ENCODE data around the gene GPC3.
"Not testable (repeated sequence)": the region's sequence is repeated elsewhere in the genome, so short reads cannot be mapped to it uniquely, and the experiment has no call there.

The GPC3 gene

DNA sequence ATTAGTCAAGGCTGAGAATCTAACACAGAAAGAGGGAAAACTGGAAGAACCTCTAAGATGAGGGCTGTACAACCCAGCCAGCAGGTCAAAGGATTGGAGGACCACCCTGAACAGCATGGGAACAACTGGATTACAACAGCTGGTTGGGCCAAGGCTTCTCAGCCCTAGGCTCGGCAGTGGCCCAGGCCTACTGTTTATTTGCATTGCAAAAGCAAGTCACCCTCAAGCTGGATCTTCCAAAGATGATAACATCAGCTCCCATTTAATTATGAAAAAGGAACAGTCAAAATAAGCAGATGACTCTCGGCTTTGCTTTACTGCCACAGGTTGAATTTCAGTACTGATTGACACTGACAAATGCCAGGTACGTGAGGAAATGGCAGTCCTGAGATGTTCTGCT is 61.8 kb downstream of the GPC3 start:
- DNase-seq, result no peak

DNA sequence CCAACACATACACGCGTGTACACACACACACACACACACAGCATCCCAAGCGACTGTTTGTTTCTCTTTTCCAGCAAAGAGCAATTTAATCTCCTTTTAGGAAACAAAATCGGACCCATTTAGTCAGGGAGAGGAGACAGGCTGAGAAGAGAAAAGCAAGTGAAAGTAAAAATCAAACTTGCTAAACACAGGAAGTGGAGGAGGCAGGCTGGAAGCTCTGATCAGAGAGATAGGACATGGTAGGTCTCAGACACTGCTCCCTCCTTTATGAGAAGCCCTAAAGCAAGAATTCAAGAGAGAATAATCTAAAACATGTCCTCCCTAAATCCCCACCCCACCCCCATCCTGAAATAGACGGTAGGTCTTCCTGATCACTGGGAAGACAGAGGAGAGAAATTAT is 62.3 kb downstream of the GPC3 start:
- DNase-seq, result no peak

DNA sequence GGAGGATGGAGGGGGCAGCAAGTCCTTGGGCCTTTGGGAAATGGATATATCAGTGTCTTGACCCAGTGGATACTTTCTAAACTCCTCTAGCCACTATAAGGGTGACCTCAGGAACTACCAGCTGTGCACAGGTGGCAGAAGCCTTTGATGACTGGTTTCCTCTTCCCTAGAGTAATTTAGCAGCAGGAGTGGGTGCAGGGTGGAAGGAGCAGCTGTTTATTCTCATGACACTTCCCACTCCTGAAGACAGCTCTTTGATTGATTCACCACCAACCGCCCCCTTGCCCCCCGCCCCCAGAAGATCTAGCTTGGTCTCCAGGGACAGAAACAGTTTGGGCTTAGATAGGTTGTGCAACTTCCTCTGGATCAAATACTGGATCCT is 63.0 kb downstream of the GPC3 start:
- no peak for DNase-seq

- peak; percentile 9 for DNase-seq
Measured at GRCh38 chrX:133921764-133922389, 63.5 kb downstream of the GPC3 start.

DNA sequence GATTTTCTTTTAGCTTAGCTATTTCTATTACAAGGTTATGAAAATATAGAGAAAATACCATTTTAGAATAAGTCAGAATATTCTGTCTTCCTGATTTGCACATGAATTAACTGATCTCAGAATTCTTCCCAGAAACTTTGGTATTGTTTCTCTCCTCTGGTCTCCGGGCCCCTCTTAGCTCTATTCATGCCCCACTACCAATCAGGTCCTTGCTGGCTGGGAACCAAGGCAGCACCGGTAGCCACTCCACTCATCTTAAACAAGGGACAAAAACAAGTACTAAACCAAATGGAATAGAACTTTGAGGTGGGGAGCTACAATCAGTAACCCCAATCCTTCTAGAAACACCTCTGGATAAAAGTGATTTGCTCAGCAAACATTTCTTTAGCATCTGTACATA is 64.3 kb downstream of the GPC3 start:
- DNase-seq, result no peak

GRCh38 chrX:133918361-133918771 is 67.0 kb downstream of the GPC3 start:
- no peak for DNase-seq

DNA sequence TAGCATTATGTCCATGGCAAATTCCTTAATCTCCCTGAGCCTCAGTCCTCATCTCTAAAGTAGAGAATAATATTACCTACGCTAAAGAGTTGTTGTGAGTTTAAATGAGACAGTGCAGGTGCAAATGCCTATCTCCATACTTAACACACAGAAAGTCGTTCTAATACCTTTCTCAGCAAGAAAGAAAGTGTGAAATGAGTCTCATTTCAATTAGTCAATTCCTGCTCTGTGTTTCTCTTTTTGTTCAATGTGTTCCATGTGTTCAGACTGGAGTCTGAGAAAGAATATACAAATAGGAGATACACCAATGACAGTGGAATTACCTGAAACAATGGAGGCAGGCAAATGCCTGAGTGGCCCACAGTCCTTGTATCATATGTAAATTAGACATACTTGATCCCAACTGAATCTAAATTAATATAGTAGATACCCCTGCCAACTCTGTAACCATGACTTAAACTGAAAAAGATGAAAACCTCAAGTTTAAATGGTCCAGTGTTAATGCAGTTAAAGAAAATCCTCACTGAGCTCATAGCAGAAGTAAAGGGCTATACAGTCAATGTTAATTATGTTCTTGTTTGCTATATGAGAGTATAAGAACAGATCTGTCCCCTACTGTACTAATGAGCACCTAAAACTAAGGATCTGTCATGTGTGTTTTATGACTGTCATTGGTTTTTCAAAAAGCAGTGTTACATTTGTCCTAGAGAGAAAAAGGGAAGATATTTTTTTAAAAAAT is 68.2 kb downstream of the GPC3 start:
- DNase-seq, result no peak

GRCh38 chrX:133913658-133914388 is 71.6 kb downstream of the GPC3 start:
- no peak for DNase-seq

DNA sequence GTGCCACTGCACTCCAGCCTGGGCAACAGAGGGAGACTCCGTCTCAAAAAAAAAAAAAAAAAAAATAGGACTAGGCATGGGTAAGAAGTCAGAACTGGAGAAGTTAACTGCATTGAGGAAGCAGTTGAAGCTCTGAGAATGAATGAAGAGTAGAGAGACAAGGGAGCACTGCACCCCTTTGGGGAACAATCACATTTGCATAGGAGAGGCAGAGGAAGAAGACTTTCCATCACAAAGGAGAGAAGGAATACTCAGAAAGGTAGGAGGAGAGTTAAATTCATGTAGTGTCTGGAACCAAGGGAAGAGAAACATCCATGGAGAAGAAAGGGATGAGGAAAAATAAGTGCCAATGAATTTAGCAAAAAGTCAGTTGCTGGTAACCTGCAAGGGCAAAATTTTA is 72.4 kb downstream of the GPC3 start:
- DNase-seq, result no peak

GRCh38 chrX:133911825-133912495 is 73.4 kb downstream of the GPC3 start:
- no peak for DNase-seq

DNA sequence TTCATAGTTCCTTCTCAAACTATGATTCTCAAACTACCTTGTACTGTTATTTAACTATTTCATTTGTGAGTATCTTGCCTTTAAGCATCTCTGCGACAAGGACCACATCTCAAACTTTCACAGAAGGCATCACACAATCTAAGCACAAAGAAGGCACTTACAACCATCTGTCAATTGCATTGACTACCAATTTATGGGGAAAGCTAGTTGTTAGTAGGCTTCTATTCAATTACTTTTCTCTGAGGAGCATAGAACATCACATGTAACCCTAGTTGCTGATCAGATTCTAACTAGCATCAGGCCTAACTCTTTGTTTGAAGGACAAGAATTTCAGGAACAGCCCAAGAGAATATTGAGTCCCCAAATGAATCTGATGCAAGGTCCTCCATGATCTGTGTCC is 74.9 kb downstream of the GPC3 start:
- DNase-seq, result no peak

DNA sequence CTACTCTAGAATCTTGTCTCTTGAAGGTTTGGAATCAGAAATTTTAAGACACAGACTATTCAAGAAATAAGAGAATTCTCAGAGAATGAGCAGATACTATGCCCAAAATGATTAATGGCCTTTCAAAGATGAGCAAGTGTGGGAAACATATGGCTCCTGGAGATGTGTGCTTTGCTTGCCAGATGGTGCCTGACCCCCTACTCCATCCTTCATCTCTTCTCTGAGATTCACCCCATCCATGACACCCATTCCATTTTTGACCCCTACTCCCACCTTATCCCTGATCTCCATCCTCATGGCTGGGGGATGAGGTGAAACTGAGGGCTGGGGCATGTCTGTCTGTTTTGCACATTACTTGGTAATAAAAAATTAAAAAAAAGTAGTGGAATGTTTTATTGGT is 75.5 kb downstream of the GPC3 start:
- DNase-seq, result no peak

- no peak for DNase-seq
Measured at GRCh38 chrX:133908223-133908955, 77.0 kb downstream of the GPC3 start.

- DNase-seq, result no peak
Measured at GRCh38 chrX:133907606-133908005, 77.8 kb downstream of the GPC3 start.

DNA sequence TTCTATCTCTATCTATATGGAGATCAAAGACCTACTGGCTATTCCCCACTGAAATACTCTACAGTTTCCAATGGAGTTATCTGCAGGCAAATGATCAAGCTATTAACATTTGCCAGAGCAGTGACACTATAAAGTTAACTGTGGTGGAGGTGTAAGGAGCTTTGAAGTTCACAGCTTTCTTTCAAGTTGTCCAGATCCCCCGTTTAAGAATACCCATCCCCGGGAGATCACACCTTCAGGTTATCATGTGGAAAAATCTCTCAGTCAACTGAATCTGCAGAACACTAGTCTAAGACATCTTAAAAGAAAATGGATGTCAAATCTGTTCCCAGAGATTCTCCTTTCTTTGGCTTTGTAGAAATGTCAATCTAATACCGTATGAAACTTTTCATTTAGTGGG is 80.1 kb downstream of the GPC3 start:
- DNase-seq, result no peak

DNA sequence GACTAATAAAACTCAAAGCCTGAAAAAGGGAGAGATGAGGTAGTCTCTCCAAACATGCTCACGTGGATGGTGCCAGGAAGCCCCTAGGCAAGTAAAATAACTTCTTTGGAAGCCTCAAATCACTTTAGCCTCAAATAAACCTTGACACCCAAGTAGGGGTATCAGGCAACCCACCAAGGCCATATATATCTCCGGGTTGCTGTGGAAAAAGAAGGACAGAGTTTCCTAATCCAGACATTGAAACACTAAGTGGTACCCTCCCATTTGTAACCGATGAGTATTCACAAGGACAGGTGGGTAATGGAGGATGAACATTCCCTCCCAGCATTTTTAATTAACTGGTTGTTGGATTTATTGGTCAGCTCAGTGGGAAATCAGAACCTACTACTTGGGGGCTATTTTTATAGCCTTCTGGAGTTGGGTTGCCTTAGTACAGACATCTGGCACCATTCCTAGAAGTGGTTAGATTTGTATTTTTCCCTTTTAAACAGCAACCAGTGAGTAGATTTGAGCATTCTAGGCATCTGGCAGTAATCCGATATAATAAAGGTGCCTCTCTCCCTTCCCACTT is 87.7 kb downstream of the GPC3 start:
- DNase-seq, result no peak

GRCh38 chrX:133892337-133892736 is 93.1 kb downstream of the GPC3 start:
- no peak for DNase-seq

DNA sequence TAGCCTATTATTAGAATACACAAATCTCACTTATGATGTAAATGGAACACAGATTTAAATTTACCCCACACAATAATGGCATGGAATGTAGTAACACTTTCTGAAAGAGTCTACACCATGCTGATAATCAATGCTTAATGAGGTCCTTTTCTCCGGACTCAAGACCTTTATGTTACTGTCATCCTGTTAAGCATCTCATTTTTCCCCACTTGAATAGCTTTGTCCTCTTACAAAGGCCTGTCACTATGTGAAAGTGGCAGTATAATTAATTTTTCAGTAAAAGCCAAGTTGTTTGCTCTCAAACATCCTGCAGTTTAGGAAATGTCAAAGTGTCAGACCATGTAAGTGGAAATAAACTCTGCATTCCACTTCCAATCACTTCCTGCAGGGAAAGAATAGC is 96.4 kb downstream of the GPC3 start:
- no peak for DNase-seq

DNA sequence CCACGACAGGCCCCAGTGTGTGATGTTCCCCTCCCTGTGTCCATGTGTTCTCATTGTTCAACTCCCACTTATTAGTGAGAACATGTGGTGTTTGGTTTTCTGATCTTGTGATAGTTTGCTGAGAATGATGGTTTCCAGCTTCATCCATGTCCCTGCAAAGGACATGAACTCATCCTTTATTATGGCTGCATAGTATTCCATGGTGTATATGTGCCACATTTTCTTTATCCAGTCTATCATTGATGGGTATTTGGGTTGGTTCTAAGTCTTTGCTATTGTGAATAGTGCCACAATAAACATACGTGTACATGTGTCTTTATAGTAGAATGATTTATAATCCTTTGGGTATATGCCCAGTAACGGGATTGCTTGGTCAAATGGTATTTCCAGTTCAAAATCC is 97.3 kb downstream of the GPC3 start:
- not testable (repeated sequence) for DNase-seq

- no peak for DNase-seq
Measured at GRCh38 chrX:133884430-133885394, 100.7 kb downstream of the GPC3 start.

DNA sequence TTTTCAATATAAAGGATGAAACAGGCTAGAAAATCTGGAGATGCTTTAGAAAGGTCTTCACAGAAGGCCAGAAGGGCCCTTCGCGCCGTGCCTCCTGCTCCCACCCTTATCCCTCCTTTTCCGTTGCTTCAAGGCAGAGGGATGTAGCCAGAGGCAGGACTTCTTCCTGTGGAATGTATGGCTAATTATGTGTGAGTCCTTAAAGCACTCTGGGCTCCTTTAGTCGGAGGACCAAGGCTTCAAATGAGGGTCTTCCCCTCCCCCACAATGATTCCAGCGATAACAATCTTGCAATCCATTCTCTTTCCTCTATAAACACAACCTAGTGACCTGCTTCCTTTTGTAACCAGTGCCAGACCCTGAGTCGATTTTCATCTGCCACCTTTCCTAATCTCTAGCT is 103.5 kb downstream of the GPC3 start:
- no peak for DNase-seq
